ENCODE results near the gene MYO10.

DNA sequence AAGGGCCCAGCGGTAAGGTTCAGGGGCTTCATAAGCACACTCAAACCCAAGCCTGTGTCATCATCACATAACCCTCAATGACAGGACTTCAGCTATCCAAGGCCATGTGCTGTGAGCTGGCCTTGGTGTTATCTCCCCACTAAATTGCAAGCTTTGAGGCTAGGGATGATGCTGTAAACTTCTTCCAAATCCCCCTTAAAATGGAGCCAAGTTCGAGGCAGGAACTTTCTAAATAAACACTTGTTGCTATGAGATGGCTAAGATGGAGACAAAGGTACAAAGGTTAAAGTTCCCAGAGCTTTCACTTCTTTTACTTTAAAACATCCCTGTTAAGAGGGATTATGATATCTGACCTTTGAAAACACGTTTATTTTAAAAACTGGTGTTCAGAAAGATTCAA is 123.6 kb downstream of the MYO10 start:
- TF ChIP-seq, protein P1, sequence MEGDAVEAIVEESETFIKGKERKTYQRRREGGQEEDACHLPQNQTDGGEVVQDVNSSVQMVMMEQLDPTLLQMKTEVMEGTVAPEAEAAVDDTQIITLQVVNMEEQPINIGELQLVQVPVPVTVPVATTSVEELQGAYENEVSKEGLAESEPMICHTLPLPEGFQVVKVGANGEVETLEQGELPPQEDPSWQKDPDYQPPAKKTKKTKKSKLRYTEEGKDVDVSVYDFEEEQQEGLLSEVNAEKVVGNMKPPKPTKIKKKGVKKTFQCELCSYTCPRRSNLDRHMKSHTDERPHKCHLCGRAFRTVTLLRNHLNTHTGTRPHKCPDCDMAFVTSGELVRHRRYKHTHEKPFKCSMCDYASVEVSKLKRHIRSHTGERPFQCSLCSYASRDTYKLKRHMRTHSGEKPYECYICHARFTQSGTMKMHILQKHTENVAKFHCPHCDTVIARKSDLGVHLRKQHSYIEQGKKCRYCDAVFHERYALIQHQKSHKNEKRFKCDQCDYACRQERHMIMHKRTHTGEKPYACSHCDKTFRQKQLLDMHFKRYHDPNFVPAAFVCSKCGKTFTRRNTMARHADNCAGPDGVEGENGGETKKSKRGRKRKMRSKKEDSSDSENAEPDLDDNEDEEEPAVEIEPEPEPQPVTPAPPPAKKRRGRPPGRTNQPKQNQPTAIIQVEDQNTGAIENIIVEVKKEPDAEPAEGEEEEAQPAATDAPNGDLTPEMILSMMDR (IDR thresholded peaks at IDR 0.05): no peak
- TF ChIP-seq EP300 (IDR thresholded peaks at IDR 0.05) (no peak), POLR2A (IDR thresholded peaks at IDR 0.05) (no peak)
